Superior temporal gyrus (tissue), 1 donor: ENCODE results near the gene PI16.

ENCODE experiments used
- DNase-seq: peaks from one replicate; pipeline ENCODE4 v3.0.0-alpha.2; 2016; ENCODE audit errors: extremely low spot score

PI16 gene

GRCh38 chr6:36999751-37000125, 45.2 kb downstream of the PI16 start:
- DNase-seq, result no peak

- DNase-seq, result no peak
These were observed 49.8 kb downstream of the PI16 start for GRCh38 chr6:37004044-37004980.

- DNase-seq, result no peak
These were observed 50.7 kb downstream of the PI16 start, which contains the start of gene FGD2 for GRCh38 chr6:37005061-37005810. TSS of gene FGD2 (plus strand) at chr6:37005655. CDS start at chr6:37005818, 163 bp downstream.

- no peak for DNase-seq
These were observed 51.5 kb downstream of the PI16 start for GRCh38 chr6:37005827-37006567.

GRCh38 chr6:37006793-37007339, 52.3 kb downstream of the PI16 start:
- no peak for DNase-seq

- DNase-seq, result no peak
These were observed 53.0 kb downstream of the PI16 start for GRCh38 chr6:37007340-37008043.

- no peak for DNase-seq
These were observed 54.2 kb downstream of the PI16 start for GRCh38 chr6:37008484-37009465.

GRCh38 chr6:37010402-37010892, 55.9 kb downstream of the PI16 start:
- DNase-seq, result no peak

GRCh38 chr6:37011656-37012378, 57.3 kb downstream of the PI16 start:
- DNase-seq, result no peak

GRCh38 chr6:37013516-37014491, 59.3 kb downstream of the PI16 start:
- no peak for DNase-seq
